ENCODE results near the gene TBC1D10A. TPM values are rescaled to one million over a fixed set of nuclear protein-coding genes. Genes with fewer than 3 reads are reported as not detected.
A peak's percentile ranks its signal among the peaks of the same experiment; 100 is the strongest.

TBC1D10A gene
- total RNA-seq, 2 donors from 2014 or later = 31.5 to 54.2 TPM

DNA sequence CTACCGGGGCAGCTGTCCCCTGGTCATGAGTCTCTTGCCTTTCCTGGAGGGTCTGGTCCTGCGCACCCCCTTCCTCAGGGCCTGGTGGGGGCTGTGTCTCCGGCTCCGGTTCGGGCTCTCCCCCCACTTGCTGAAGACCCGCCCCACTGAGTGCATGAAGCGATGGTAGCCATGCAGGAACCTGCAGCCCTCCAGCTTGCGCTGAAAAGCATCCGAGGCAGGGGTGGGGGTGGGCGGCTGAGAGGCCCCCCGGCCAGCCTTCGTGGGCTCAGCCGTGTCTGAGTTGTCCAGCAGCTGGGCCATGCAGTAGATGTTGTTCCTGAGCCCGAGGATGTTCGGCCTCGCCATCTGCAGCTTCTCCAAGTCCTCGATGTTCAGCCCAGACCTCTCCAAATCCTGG, 62.9 kb downstream of the TBC1D10A start:
- no peak overlapping the region for H3K27ac ChIP-seq
- H3K27me3 ChIP-seq (replicated peaks; ENCODE audit: insufficient read depth) = no peaks in the 10 kb centered on the region
- ATAC-seq (ENCODE audit: insufficient number of reproducible peaks, low FRiP score, low read depth) (no peak), DNase-seq (ENCODE audit: low spot score) (no peak)
- H3K4me1 ChIP-seq (ENCODE audit: control insufficient read depth in 1 of 2, low read depth in 2 of 2) = no peaks in the 10 kb centered on the region
- no peak overlapping the region for H3K4me3 ChIP-seq
- H3K36me3 ChIP-seq = no peaks in the 10 kb centered on the region
- H3K9me3 ChIP-seq = no peaks in the 10 kb centered on the region
- TF ChIP-seq, protein P1, sequence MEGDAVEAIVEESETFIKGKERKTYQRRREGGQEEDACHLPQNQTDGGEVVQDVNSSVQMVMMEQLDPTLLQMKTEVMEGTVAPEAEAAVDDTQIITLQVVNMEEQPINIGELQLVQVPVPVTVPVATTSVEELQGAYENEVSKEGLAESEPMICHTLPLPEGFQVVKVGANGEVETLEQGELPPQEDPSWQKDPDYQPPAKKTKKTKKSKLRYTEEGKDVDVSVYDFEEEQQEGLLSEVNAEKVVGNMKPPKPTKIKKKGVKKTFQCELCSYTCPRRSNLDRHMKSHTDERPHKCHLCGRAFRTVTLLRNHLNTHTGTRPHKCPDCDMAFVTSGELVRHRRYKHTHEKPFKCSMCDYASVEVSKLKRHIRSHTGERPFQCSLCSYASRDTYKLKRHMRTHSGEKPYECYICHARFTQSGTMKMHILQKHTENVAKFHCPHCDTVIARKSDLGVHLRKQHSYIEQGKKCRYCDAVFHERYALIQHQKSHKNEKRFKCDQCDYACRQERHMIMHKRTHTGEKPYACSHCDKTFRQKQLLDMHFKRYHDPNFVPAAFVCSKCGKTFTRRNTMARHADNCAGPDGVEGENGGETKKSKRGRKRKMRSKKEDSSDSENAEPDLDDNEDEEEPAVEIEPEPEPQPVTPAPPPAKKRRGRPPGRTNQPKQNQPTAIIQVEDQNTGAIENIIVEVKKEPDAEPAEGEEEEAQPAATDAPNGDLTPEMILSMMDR (IDR thresholded peaks at IDR 0.05) = no peak

GRCh38 chr22:30262917-30263741, 63.6 kb downstream of the TBC1D10A start:
- TF ChIP-seq, protein P1 (IDR thresholded peaks at IDR 0.05) = peak; percentile 99
- DNase-seq (ENCODE audit: low spot score) = no peak
- no peaks in the 10 kb centered on the region for H3K36me3 ChIP-seq
- no peaks in the 10 kb centered on the region for H3K27me3 ChIP-seq (replicated peaks; ENCODE audit: insufficient read depth)
- H3K9me3 ChIP-seq = no peaks in the 10 kb centered on the region
- H3K4me1 ChIP-seq (ENCODE audit: control insufficient read depth in 1 of 2, low read depth in 2 of 2) = no peaks in the 10 kb centered on the region
- H3K4me3 ChIP-seq = peak overlapping the region; percentile 57
- peak; percentile 59 for ATAC-seq (ENCODE audit: insufficient number of reproducible peaks, low FRiP score, low read depth)
- no peak overlapping the region for H3K27ac ChIP-seq

DNA sequence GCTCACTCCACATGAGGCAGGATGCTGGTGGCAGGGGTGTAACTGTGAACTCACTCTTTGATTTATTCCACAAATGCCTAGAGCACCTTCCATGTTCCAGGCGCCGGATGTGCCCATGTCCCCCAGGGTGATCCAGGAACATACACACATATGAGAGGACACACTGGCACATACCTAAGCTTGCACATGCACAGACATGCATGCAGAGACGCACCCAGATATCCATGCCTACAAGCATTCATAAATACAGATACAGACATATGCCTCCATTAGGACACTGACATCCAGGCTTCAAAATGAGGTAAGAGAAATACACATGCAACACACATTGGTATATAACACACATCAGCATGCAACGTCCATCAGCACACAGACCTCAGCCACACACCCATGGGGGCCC, 64.6 kb downstream of the TBC1D10A start:
- TF ChIP-seq, protein P1 (IDR thresholded peaks at IDR 0.05) = no peak
- Histone ChIP-seq H3K4me1 (ENCODE audit: control insufficient read depth in 1 of 2, low read depth in 2 of 2) (no peaks in the 10 kb centered on the region), H3K4me3 (no peak overlapping the region), H3K27ac (no peak overlapping the region), H3K36me3 (no peaks in the 10 kb centered on the region), H3K27me3 (replicated peaks; ENCODE audit: insufficient read depth) (no peaks in the 10 kb centered on the region), H3K9me3 (no peaks in the 10 kb centered on the region)
- no peak for ATAC-seq (ENCODE audit: insufficient number of reproducible peaks, low FRiP score, low read depth)
- no peak for DNase-seq (ENCODE audit: low spot score)

DNA sequence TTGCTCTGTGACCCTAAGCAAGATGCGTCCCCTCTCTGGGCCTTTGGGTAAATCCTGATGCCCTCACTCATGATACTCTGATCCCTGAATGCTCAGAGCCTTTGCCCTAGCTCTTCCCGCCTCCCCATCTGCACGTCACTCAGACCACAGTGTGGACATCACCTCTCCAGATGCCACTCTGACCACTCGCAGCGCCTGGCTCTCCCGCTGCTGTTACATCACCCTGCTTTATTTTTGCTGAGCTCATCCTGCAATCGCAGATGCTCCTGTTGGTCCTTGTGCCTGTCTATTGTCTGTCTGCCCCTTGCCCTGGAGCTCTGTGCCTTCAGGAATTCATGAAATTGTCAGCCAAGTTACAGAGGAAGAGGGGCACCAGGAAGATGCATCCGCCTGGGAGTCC, 65.6 kb downstream of the TBC1D10A start:
- Histone ChIP-seq H3K27ac (no peak overlapping the region), H3K27me3 (replicated peaks; ENCODE audit: insufficient read depth) (no peaks in the 10 kb centered on the region), H3K9me3 (no peaks in the 10 kb centered on the region), H3K4me1 (ENCODE audit: control insufficient read depth in 1 of 2, low read depth in 2 of 2) (peaks cover 0 to 4% of the 10 kb centered on the region in 2 donors), H3K4me3 (no peak overlapping the region), H3K36me3 (no peaks in the 10 kb centered on the region)
- no peak for ATAC-seq (ENCODE audit: insufficient number of reproducible peaks, low FRiP score, low read depth)
- DNase-seq (ENCODE audit: low spot score) = no peak
- TF ChIP-seq, protein P1 (IDR thresholded peaks at IDR 0.05) = no peak

DNA sequence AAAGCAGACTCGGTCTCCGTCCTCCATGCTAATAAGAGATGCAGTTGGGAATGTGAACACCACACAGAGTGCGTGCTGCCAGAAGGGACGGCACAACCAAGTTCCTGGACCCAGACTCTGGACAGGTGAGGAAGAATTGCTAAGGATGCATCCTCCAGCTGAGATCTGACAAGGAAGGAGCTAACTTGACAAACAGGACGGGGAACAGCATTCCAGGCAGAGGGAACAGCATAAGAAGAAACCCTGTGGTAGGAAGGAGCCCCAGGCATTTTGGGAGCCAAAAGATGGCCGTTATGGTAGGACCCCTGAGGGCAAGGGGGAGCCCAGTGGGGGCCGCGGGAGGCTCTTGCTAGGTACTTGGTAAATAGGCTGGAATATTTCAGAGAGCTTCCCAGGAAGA, 66.1 kb downstream of the TBC1D10A start:
- Histone ChIP-seq H3K27ac (no peak overlapping the region), H3K4me3 (no peak overlapping the region), H3K27me3 (replicated peaks; ENCODE audit: insufficient read depth) (no peaks in the 10 kb centered on the region), H3K4me1 (ENCODE audit: control insufficient read depth in 1 of 2, low read depth in 2 of 2) (peaks cover 2 to 7% of the 10 kb centered on the region in 2 donors), H3K9me3 (no peaks in the 10 kb centered on the region), H3K36me3 (no peaks in the 10 kb centered on the region)
- no peak for DNase-seq (ENCODE audit: low spot score)
- no peak for ATAC-seq (ENCODE audit: insufficient number of reproducible peaks, low FRiP score, low read depth)
- TF ChIP-seq, protein P1 (IDR thresholded peaks at IDR 0.05) = no peak
